Right kidney (tissue), 9 donors: ENCODE data around the gene ZNF225.
"Not testable (repeated sequence)": the region's sequence is repeated elsewhere in the genome, so short reads cannot be mapped to it uniquely, and the experiment has no call there.

Experiments
- DNase-seq: peaks from one replicate; pipeline ENCODE4 v3.0.0-alpha.2; 2016
- long read RNA-seq, 8 donors: transcript quantifications; one replicate each; lab custom pipeline, GENCODE V29; 2026

ZNF225 gene
- long read RNA-seq, donor 1, full-length matches to known transcripts: 1 of 1 reads
- long read RNA-seq, donor 1, partial matches to known transcripts: 0 of 1 reads
- long read RNA-seq, donor 1, other reads (novel, unspliced or antisense): 0 of 1 reads
- long read RNA-seq, donor 2, full-length matches to known transcripts: 1 of 1 reads
- long read RNA-seq, donor 2, partial matches to known transcripts: 0 of 1 reads
- long read RNA-seq, donor 2, other reads (novel, unspliced or antisense): 0 of 1 reads
- long read RNA-seq, donor 3, full-length matches to known transcripts: 1 of 1 reads
- long read RNA-seq, donor 3, partial matches to known transcripts: 0 of 1 reads
- long read RNA-seq, donor 3, other reads (novel, unspliced or antisense): 0 of 1 reads
- long read RNA-seq, donor 4, full-length matches to known transcripts: 1 of 1 reads
- long read RNA-seq, donor 4, partial matches to known transcripts: 0 of 1 reads
- long read RNA-seq, donor 4, other reads (novel, unspliced or antisense): 0 of 1 reads
- long read RNA-seq, donor 5, full-length matches to known transcripts: 1 of 1 reads
- long read RNA-seq, donor 5, partial matches to known transcripts: 0 of 1 reads
- long read RNA-seq, donor 5, other reads (novel, unspliced or antisense): 0 of 1 reads
- long read RNA-seq, donor 6, full-length matches to known transcripts: 2 of 2 reads
- long read RNA-seq, donor 6, partial matches to known transcripts: 0 of 2 reads
- long read RNA-seq, donor 6, other reads (novel, unspliced or antisense): 0 of 2 reads
- long read RNA-seq, donor 7, full-length matches to known transcripts: 2 of 2 reads
- long read RNA-seq, donor 7, partial matches to known transcripts: 0 of 2 reads
- long read RNA-seq, donor 7, other reads (novel, unspliced or antisense): 0 of 2 reads
- long read RNA-seq, donor 8, full-length matches to known transcripts: 1 of 1 reads
- long read RNA-seq, donor 8, partial matches to known transcripts: 0 of 1 reads
- long read RNA-seq, donor 8, other reads (novel, unspliced or antisense): 0 of 1 reads

GRCh38 chr19:44113138-44113783 lies at the start of gene ZNF225:
Gene ZNF225 (plus strand): TSS chr19:44113399. CDS start chr19:44115828, 2,429 bp downstream.
- DNase-seq: peak; percentile 83

GRCh38 chr19:44066305-44066704 lies 46.9 kb upstream of the ZNF225 start:
- no peak for DNase-seq

GRCh38 chr19:44069415-44069814 lies 43.8 kb upstream of the ZNF225 start:
- DNase-seq: no peak

- DNase-seq: peak; percentile 85
These were observed 41.2 kb upstream of the ZNF225 start, which contains the start of gene ZNF284 for GRCh38 chr19:44071824-44072542. Gene ZNF284 (plus strand): TSS chr19:44072159. CDS start chr19:44076390, 4,231 bp downstream.

- DNase-seq: peak; percentile 39
These were observed 40.4 kb upstream of the ZNF225 start for GRCh38 chr19:44072543-44073401.

- no peak for DNase-seq
These were observed 36.9 kb upstream of the ZNF225 start for GRCh38 chr19:44076325-44076724.

GRCh38 chr19:44092108-44092507 lies 21.1 kb upstream of the ZNF225 start:
- no peak for DNase-seq

GRCh38 chr19:44093931-44094765 lies 19.1 kb upstream of the ZNF225 start, which contains the start of gene ZNF224:
Gene ZNF224 (plus strand): TSS chr19:44094361. CDS start chr19:44097874, 3,513 bp downstream.
- DNase-seq: peak; percentile 82

GRCh38 chr19:44107751-44108150 lies 5.4 kb upstream of the ZNF225 start:
- no peak for DNase-seq

GRCh38 chr19:44109458-44109857 lies 3.7 kb upstream of the ZNF225 start:
- no peak for DNase-seq

GRCh38 chr19:44111910-44112463 lies 1.2 kb upstream of the ZNF225 start:
- peak; percentile 45 for DNase-seq

GRCh38 chr19:44112802-44113137 lies 429 bp upstream of the ZNF225 start:
- no peak for DNase-seq

- DNase-seq: no peak
These were observed 688 bp downstream of the ZNF225 start for GRCh38 chr19:44113784-44114390.

GRCh38 chr19:44121162-44121561 lies 8.0 kb downstream of the ZNF225 start:
- DNase-seq: not testable (repeated sequence)

- DNase-seq: no peak
These were observed 18.8 kb downstream of the ZNF225 start for GRCh38 chr19:44131955-44132354.

GRCh38 chr19:44141191-44142058 lies 28.2 kb downstream of the ZNF225 start, which contains the start of gene ZNF234:
Gene ZNF234 (plus strand): TSS chr19:44141554. CDS start chr19:44144633, 3,079 bp downstream.
- peak; percentile 90 for DNase-seq

GRCh38 chr19:44142059-44142433 lies 28.8 kb downstream of the ZNF225 start:
- DNase-seq: no peak

- no peak for DNase-seq
These were observed 36.6 kb downstream of the ZNF225 start for GRCh38 chr19:44149776-44150175.
